OCI-LY7 (cell line): ENCODE results near the gene NKX6-2.

ENCODE experiments used
- EZH2phosphoT487 ChIP-seq: fragments of 200-600 bp; sonication (generic); IDR thresholded peaks from 2 replicates; pipeline ENCODE4 v1.6.1; 2018; ENCODE audit warnings: low read depth, borderline replicate concordance, mild to moderate bottlenecking, mixed run types, antibody characterized with exemption, low read length, moderate library complexity, mixed read lengths
- TF ChIP-seq, protein P1 (sequence below): fragments of 200-600 bp; sonication (generic); conservative IDR thresholded peaks from 2 replicates; pipeline ENCODE4 v1.5.1; 2014; ENCODE audit warnings: mild to moderate bottlenecking, antibody characterized with exemption, low read length, moderate library complexity, mixed read lengths

GRCh38 chr10:132740588-132740987 lies 45.4 kb downstream of the NKX6-2 start:
- TF ChIP-seq, protein P1, sequence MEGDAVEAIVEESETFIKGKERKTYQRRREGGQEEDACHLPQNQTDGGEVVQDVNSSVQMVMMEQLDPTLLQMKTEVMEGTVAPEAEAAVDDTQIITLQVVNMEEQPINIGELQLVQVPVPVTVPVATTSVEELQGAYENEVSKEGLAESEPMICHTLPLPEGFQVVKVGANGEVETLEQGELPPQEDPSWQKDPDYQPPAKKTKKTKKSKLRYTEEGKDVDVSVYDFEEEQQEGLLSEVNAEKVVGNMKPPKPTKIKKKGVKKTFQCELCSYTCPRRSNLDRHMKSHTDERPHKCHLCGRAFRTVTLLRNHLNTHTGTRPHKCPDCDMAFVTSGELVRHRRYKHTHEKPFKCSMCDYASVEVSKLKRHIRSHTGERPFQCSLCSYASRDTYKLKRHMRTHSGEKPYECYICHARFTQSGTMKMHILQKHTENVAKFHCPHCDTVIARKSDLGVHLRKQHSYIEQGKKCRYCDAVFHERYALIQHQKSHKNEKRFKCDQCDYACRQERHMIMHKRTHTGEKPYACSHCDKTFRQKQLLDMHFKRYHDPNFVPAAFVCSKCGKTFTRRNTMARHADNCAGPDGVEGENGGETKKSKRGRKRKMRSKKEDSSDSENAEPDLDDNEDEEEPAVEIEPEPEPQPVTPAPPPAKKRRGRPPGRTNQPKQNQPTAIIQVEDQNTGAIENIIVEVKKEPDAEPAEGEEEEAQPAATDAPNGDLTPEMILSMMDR, result no peak
- TF ChIP-seq EZH2phosphoT487, result no peak
